Tibial artery (tissue), 4 donors: ENCODE data around the gene MAP3K1.

Source experiments
- DNase-seq, 2 donors: peaks; one replicate each; pipeline ENCODE4 v3.0.0-alpha.2; 2019
- H3K27ac ChIP-seq, 2 donors: fragments of 200-600 bp; sonication (generic) in 1 of 2; 1 replicate in 1 of 2; 2 replicates in 1 of 2; pipeline ENCODE4 v1.5.1; 2018 to 2019; ENCODE audit warnings: mild to moderate bottlenecking in 1 of 2
- H3K27me3 ChIP-seq, 2 donors: fragments of 200-600 bp; sonication (generic) in 1 of 2; one replicate each; pipeline versions ENCODE4 v1.5.1 to v1.6.0; 2016 to 2019
- H3K36me3 ChIP-seq, 3 donors: fragments of 200-600 bp; sonication (generic) in 2 of 3; one replicate each; pipeline ENCODE4 v1.5.1; 2016 to 2019; ENCODE audit warnings: mild to moderate bottlenecking in 2 of 3
- H3K4me1 ChIP-seq, 4 donors: fragments of 200-600 bp; sonication (generic) in 2 of 4; 1 replicate in 3 of 4; 2 replicates in 1 of 4; pipeline ENCODE4 v1.5.1; 2016 to 2019
- H3K4me3 ChIP-seq, 2 donors: fragments of 200-600 bp; sonication (generic) in 1 of 2; 1 replicate in 1 of 2; 2 replicates in 1 of 2; pipeline ENCODE4 v1.5.1; 2018 to 2019; ENCODE audit warnings: mild to moderate bottlenecking in 2 of 2
- H3K9me3 ChIP-seq, 3 donors: fragments of 200-600 bp; sonication (generic) in 1 of 3; one replicate each; pipeline ENCODE4 v1.5.1; 2016 to 2019
- CTCF ChIP-seq, 2 experiments: fragments of 200-600 bp in 1 of 2; fragments of 450-650 bp in 1 of 2; IDR thresholded peaks; one replicate each; pipeline ENCODE4 v1.5.1; 2017 to 2019; ENCODE audit warnings: antibody characterized with exemption in 2 of 2, mild to moderate bottlenecking in 1 of 2, moderate library complexity in 1 of 2
- intact Hi-C: fragments of 100-400 bp; cut with DNase I; formaldehyde crosslinking; loops from one replicate; pipeline ENCODE4 v1.15.0; 2023; ENCODE audit warnings: low total_unique reads

MAP3K1 gene

DNA sequence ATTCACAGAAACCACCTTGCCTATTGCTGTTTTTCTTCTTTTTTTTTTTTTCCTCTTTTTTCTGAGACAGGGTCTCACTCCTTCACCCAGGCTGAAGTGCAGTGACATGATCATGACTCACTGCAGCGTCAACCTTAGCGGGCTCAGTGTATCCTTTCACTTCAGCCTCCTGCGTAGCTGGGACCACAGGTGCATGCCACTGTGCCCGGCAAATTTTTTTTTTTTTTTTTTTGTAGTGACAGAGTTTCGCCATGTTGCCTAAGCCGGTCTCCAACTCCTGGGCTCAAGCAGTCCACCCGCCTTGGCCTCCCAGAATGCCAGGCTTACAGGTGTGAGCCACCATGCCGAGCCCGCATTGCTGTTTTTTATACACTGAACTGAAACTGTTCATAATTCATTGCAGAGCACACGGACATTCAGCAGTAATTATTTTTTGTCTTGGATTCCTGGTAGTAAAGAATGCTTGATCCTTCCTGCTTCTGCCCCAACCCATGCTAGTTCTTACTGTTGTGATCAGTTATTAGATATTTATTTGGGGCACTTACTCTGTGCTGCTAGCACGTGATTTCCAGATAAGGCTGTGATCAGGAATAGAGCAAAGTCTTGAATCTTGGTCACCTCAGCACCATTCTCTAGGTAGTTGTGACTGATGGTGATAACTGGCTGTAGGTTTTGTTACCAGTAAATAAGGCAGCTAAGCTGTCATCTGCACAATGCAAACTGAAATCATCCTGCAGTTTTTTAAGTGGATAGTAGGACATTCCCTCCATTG, 14.0 kb downstream of the MAP3K1 start:
- H3K27me3 ChIP-seq: no peaks in the 10 kb centered on the region
- H3K9me3 ChIP-seq: no peaks in the 10 kb centered on the region
- H3K4me1 ChIP-seq: peaks cover 0 to 11% (median 5%) of the 10 kb centered on the region in 4 donors
- no peak overlapping the region for H3K4me3 ChIP-seq
- no peaks in the 10 kb centered on the region for H3K36me3 ChIP-seq
- no peak for TF ChIP-seq CTCF (IDR thresholded peaks at IDR 0.05)
- H3K27ac ChIP-seq: no peak overlapping the region
- intact Hi-C loops: no loop called here
- DNase-seq: no peak

DNA sequence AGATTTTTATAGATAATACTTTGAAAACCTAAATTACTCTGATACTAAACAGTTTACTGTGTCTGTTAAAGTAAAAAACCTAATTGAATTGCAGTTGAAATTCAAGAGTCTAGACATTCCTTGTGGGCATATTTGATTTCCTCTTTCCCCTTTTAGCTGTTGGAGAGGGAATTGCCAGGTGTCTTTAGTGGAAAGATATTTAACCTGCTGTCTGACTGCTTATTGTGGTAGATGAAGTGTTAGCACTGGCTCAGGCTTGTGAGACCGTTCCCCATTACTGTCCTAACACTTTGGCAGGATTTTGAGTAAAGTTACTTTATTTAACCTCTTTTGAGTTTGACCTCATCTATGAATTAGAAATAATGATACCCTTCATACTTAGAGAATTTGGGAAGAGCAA, 16.4 kb downstream of the MAP3K1 start:
- no peaks in the 10 kb centered on the region for H3K36me3 ChIP-seq
- H3K4me1 ChIP-seq: peaks cover 0 to 7% (median 0%) of the 10 kb centered on the region in 4 donors
- no peak overlapping the region for H3K4me3 ChIP-seq
- intact Hi-C loops: no loop called here
- DNase-seq: no peak
- TF ChIP-seq CTCF (IDR thresholded peaks at IDR 0.05): no peak
- H3K27ac ChIP-seq: no peak overlapping the region
- no peaks in the 10 kb centered on the region for H3K9me3 ChIP-seq
- no peaks in the 10 kb centered on the region for H3K27me3 ChIP-seq

DNA sequence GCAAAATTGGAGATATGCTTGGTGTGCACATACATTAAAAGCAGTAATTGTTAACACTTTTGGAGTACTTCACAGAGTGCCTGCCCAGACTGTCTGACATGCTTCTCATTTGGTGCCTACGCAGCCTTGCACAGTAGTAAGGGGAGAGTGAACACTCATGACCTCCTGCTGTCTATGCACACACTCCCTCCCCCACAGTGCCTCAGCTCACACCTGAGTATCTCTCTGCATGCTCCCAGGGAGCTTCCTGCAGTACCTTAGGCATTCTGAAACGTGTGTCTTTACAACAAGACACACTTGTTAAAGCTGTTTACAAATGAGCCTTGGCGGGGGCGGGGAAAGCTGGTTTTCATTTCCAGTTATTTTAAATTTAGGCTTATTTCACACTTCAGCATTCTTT, 18.0 kb downstream of the MAP3K1 start:
- TF ChIP-seq CTCF (IDR thresholded peaks at IDR 0.05): no peak
- H3K4me3 ChIP-seq: no peak overlapping the region
- DNase-seq: no peak
- H3K27ac ChIP-seq: no peak overlapping the region
- H3K9me3 ChIP-seq: no peaks in the 10 kb centered on the region
- H3K36me3 ChIP-seq: no peaks in the 10 kb centered on the region
- H3K27me3 ChIP-seq: no peaks in the 10 kb centered on the region
- intact Hi-C loops: no loop called here
- peaks cover 0 to 7% (median 0%) of the 10 kb centered on the region in 4 donors for H3K4me1 ChIP-seq

DNA sequence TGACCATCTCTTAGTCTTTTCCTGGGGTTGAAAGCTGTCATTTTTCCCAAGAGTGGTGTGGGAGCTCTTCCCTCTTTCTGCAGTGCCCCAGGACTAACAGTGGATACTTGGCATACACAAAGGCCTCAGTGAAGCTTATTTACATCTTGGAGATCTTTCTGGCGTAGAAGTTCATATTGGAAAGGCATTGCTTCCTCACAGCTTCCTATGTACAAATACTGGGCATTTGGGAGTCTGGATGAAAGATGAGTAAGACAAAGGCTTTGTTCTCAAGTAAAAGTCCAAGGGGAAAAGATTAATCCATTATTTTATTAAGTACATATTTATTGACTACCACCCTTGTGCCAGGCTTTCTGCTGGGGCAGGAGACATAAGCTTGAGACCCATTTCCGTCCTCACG, 22.0 kb downstream of the MAP3K1 start:
- peaks cover 0 to 5% (median 2%) of the 10 kb centered on the region in 4 donors for H3K4me1 ChIP-seq

GRCh38 chr5:56837956-56838355, 22.6 kb downstream of the MAP3K1 start:
- no peaks in the 10 kb centered on the region for H3K36me3 ChIP-seq
- no peak for DNase-seq
- no peaks in the 10 kb centered on the region for H3K9me3 ChIP-seq
- intact Hi-C loops: loop anchor here (2.0 kb wide), 1 partner anchor 567 kb away; no protein-coding TSS in a partner anchor
- H3K4me1 ChIP-seq: peaks cover 0 to 5% (median 2%) of the 10 kb centered on the region in 4 donors
- no peaks in the 10 kb centered on the region for H3K27me3 ChIP-seq
- H3K4me3 ChIP-seq: no peak overlapping the region
- TF ChIP-seq CTCF (IDR thresholded peaks at IDR 0.05): no peak
- no peak overlapping the region for H3K27ac ChIP-seq

More for the DNA sequence above, 22.0 kb downstream of the MAP3K1 start:
- no peaks in the 10 kb centered on the region for H3K36me3 ChIP-seq
- intact Hi-C loops: no loop called here
- H3K27me3 ChIP-seq: no peaks in the 10 kb centered on the region
- no peak for TF ChIP-seq CTCF (IDR thresholded peaks at IDR 0.05)
- H3K27ac ChIP-seq: no peak overlapping the region
- no peaks in the 10 kb centered on the region for H3K9me3 ChIP-seq
- H3K4me3 ChIP-seq: no peak overlapping the region
- DNase-seq: no peak
